H1 (cell line): ENCODE results near the gene CRY1. TPM values are rescaled to one million over a fixed set of nuclear protein-coding genes. Genes with fewer than 3 reads are reported as not detected.

ENCODE experiments used
- CTCF ChIA-PET: fragments of 300-600 bp; sonication (Branson Sonifier 250); formaldehyde crosslinking; loops from one replicate; lab custom pipeline; 2021; ENCODE audit not compliant: partially characterized antibody; lab: Charles Lee
- POLR2A ChIA-PET: fragments of 300-600 bp; sonication (Branson Sonifier 250); formaldehyde crosslinking; loops from one replicate; lab custom pipeline; 2021; ENCODE audit warnings: inconsistent platforms; ENCODE audit not compliant: partially characterized antibody; lab: Charles Lee
- DNase-seq, 2 experiments: peaks; one replicate each; pipeline versions ENCODE4 v3.0.0 to v3.0.0-alpha.2; 2010 to 2022; ENCODE audit warnings: low spot score in 2 of 2, low read depth in 1 of 2, mixed read lengths in 1 of 2
- FAIRE-seq: peaks from 2 replicates; lab custom pipeline; 2011; peaks lifted over from hg19 to GRCh38; lab: Jason Lieb, UNC
- H2AFZ ChIP-seq: 2 replicates; pipeline ENCODE4 v1.8.1; 2012; ENCODE audit warnings: low read length, inconsistent platforms
- H2AK5ac ChIP-seq: 2 replicates; pipeline ENCODE4 v1.6.1; 2013; ENCODE audit warnings: low read depth, low read length
- H2BK120ac ChIP-seq: replicated peaks from 2 replicates; pipeline ENCODE3; 2013; ENCODE audit warnings: low read depth, low read length, inconsistent platforms
- H2BK12ac ChIP-seq: 2 replicates; pipeline ENCODE4 v1.6.1; 2013; ENCODE audit warnings: low read depth, low read length
- H2BK15ac ChIP-seq: 2 replicates; pipeline ENCODE4 v1.6.1; 2013; ENCODE audit warnings: low read length
- H2BK20ac ChIP-seq: 2 replicates; pipeline ENCODE4 v1.6.1; 2013; ENCODE audit warnings: low read length
- H2BK5ac ChIP-seq: 2 replicates; pipeline ENCODE4 v1.6.1; 2013; ENCODE audit warnings: low read depth, low read length
- H3K14ac ChIP-seq: 2 replicates; pipeline ENCODE4 v1.6.1; 2013; ENCODE audit warnings: inconsistent platforms; ENCODE audit not compliant: insufficient read length
- H3K18ac ChIP-seq: 2 replicates; pipeline ENCODE4 v1.6.1; 2013; ENCODE audit warnings: low read length; ENCODE audit errors: extremely low read depth
- H3K23ac ChIP-seq: 2 replicates; pipeline ENCODE4 v1.6.1; 2013; ENCODE audit warnings: inconsistent platforms; ENCODE audit not compliant: insufficient read length
- H3K23me2 ChIP-seq: 2 replicates; pipeline ENCODE4 v1.6.1; 2013; ENCODE audit warnings: low read depth, low read length
- H3K27ac ChIP-seq: 2 replicates; pipeline ENCODE4 v1.6.1; 2011; ENCODE audit warnings: low read depth, low read length, inconsistent platforms
- H3K27me3 ChIP-seq, 4 experiments: replicated peaks in 1 of 4; 1 replicate in 1 of 4; 2 replicates in 3 of 4; pipeline versions ENCODE4 v1.6.1 to v1.8.1; 2011 to 2013; ENCODE audit warnings: low read length in 3 of 4, mild to moderate bottlenecking in 3 of 4, inconsistent platforms in 2 of 4, mixed read lengths in 2 of 4, moderate library complexity in 1 of 4; ENCODE audit not compliant: control insufficient read depth in 3 of 4, insufficient read depth in 3 of 4; ENCODE audit errors: extremely low read depth in 1 of 4
- H3K36me3 ChIP-seq, 4 experiments: 2 replicates each; pipeline versions ENCODE4 v1.6.1 to v1.8.1; 2011 to 2013; ENCODE audit warnings: mild to moderate bottlenecking in 4 of 4, low read length in 3 of 4, moderate library complexity in 2 of 4, control low read depth in 1 of 4, inconsistent platforms in 1 of 4; ENCODE audit not compliant: insufficient read depth in 4 of 4, control insufficient read depth in 2 of 4
- H3K4ac ChIP-seq: replicated peaks from 2 replicates; pipeline ENCODE3; 2013; ENCODE audit warnings: low read length, low read depth, mixed read lengths, inconsistent platforms; ENCODE audit not compliant: insufficient read length
- H3K4me1 ChIP-seq, 4 experiments: replicated peaks in 1 of 4; 1 replicate in 1 of 4; 2 replicates in 3 of 4; pipeline versions ENCODE4 v1.6.1 to v1.8.1; 2011 to 2013; ENCODE audit warnings: low read length in 3 of 4, inconsistent platforms in 2 of 4, mixed read lengths in 1 of 4; ENCODE audit not compliant: insufficient read depth in 4 of 4, control insufficient read depth in 3 of 4
- H3K4me2 ChIP-seq, 2 experiments: 2 replicates each; pipeline versions ENCODE4 v1.6.1 to v1.8.1; 2011 to 2013; ENCODE audit warnings: low read depth in 2 of 2, low read length in 2 of 2, control low read depth in 1 of 2, inconsistent platforms in 1 of 2, mild to moderate bottlenecking in 1 of 2; ENCODE audit not compliant: insufficient read depth in 1 of 2
- H3K4me3 ChIP-seq, 4 experiments: fragments of 200-600, 300-600 bp in 1 of 4; sonication (generic), shearing (Covaris generic), sonication (Bioruptor Twin) in 1 of 4; 2 replicates each; pipeline versions ENCODE4 v1.5.1 to v1.8.1; 2011 to 2016; ENCODE audit warnings: low read length in 4 of 4, low read depth in 3 of 4, control low read depth in 2 of 4, inconsistent platforms in 2 of 4, mild to moderate bottlenecking in 2 of 4, mixed read lengths in 1 of 4, moderate library complexity in 1 of 4; ENCODE audit not compliant: insufficient read depth in 2 of 4; ENCODE audit errors: extremely low read depth in 1 of 4
- H3K56ac ChIP-seq: replicated peaks from 2 replicates; pipeline ENCODE3; 2013; ENCODE audit warnings: low read depth, mild to moderate bottlenecking, mixed read lengths, low read length, inconsistent platforms; ENCODE audit not compliant: insufficient read length
- H3K79me1 ChIP-seq: 2 replicates; pipeline ENCODE4 v1.6.1; 2013; ENCODE audit warnings: low read depth, low read length, control low read depth
- H3K79me2 ChIP-seq, 2 experiments: 2 replicates each; pipeline versions ENCODE4 v1.6.1 to v1.8.1; 2012 to 2013; ENCODE audit warnings: low read length in 2 of 2, mild to moderate bottlenecking in 2 of 2, inconsistent platforms in 1 of 2; ENCODE audit not compliant: insufficient read depth in 2 of 2, control insufficient read depth in 1 of 2
- H3K9ac ChIP-seq, 4 experiments: replicated peaks in 1 of 4; 1 replicate in 1 of 4; 2 replicates in 3 of 4; pipeline versions ENCODE4 v1.6.1 to v1.8.1; 2011 to 2013; ENCODE audit warnings: low read depth in 3 of 4, low read length in 3 of 4, control low read depth in 2 of 4, mild to moderate bottlenecking in 2 of 4, moderate library complexity in 2 of 4, inconsistent platforms in 1 of 4; ENCODE audit errors: extremely low read depth in 1 of 4
- H3K9me3 ChIP-seq, 2 experiments: 2 replicates each; pipeline versions ENCODE4 v1.6.1 to v1.8.1; 2012 to 2013; ENCODE audit warnings: mild to moderate bottlenecking in 2 of 2, moderate library complexity in 2 of 2, control low read depth in 1 of 2, inconsistent platforms in 1 of 2, low read depth in 1 of 2, low read length in 1 of 2, mixed read lengths in 1 of 2; ENCODE audit not compliant: insufficient read depth in 2 of 2
- H4K20me1 ChIP-seq, 2 experiments: replicated peaks in 1 of 2; 2 replicates each; pipeline versions ENCODE3 to v1.8.1; 2011 to 2013; ENCODE audit warnings: inconsistent platforms in 2 of 2, low read length in 2 of 2, mild to moderate bottlenecking in 1 of 2; ENCODE audit not compliant: insufficient read depth in 2 of 2, control insufficient read depth in 1 of 2
- H4K5ac ChIP-seq: 2 replicates; pipeline ENCODE4 v1.6.1; 2013; ENCODE audit warnings: low read length, low read depth, mixed read lengths, inconsistent platforms; ENCODE audit not compliant: insufficient read length
- H4K8ac ChIP-seq: 2 replicates; pipeline ENCODE4 v1.8.0; 2013; ENCODE audit warnings: mild to moderate bottlenecking, moderate library complexity, low read length, inconsistent platforms; ENCODE audit not compliant: insufficient read depth; ENCODE audit errors: extremely low read depth
- H4K91ac ChIP-seq: replicated peaks from 2 replicates; pipeline ENCODE3; 2013; ENCODE audit warnings: low read length, mixed read lengths, inconsistent platforms; ENCODE audit not compliant: insufficient read length
- BRCA1 ChIP-seq: IDR thresholded peaks from 2 replicates; pipeline ENCODE4 v1.6.1; 2012; ENCODE audit warnings: low read depth, low read length, improper control_type of control experiment
- CTCF ChIP-seq, 3 experiments: IDR thresholded peaks; 1 replicate in 2 of 3; 2 replicates in 1 of 3; pipeline versions ENCODE4 v1.5.1 to v1.6.1; 2011; ENCODE audit warnings: low read length in 3 of 3, mild to moderate bottlenecking in 3 of 3, inconsistent platforms in 2 of 3, low read depth in 1 of 3, moderate library complexity in 1 of 3; ENCODE audit not compliant: insufficient read depth in 1 of 3; ENCODE audit errors: control extremely low read depth in 1 of 3
- EGR1 ChIP-seq: IDR thresholded peaks from 2 replicates; pipeline ENCODE4 v1.6.1; 2011; ENCODE audit warnings: low read depth, low read length, borderline replicate concordance
- KDM1A ChIP-seq: fragments of 200-600, 300-600 bp; sonication (generic); IDR thresholded peaks from 2 replicates; pipeline ENCODE4 v1.7.1; 2016; ENCODE audit warnings: mild to moderate bottlenecking, low read length, borderline replicate concordance
- RXRA ChIP-seq: IDR thresholded peaks from 2 replicates; pipeline ENCODE4 v1.6.1; 2011; ENCODE audit warnings: low read depth, mild to moderate bottlenecking, low read length, moderate library complexity; ENCODE audit not compliant: insufficient read depth
- SIN3A ChIP-seq, 2 experiments: IDR thresholded peaks in 1 of 2; conservative IDR thresholded peaks in 1 of 2; 2 replicates each; pipeline ENCODE4 v1.6.1; 2011 to 2012; ENCODE audit warnings: low read length in 2 of 2, improper control_type of control experiment in 1 of 2, low read depth in 1 of 2, mild to moderate bottlenecking in 1 of 2
- SP2 ChIP-seq: IDR thresholded peaks from 2 replicates; pipeline ENCODE4 v1.6.1; 2012; ENCODE audit warnings: mild to moderate bottlenecking, low read length, inconsistent platforms
- TEAD4 ChIP-seq: IDR thresholded peaks from 2 replicates; pipeline ENCODE4 v1.6.1; 2012; ENCODE audit warnings: low read depth, low read length, inconsistent platforms, mixed read lengths
- YY1 ChIP-seq: IDR thresholded peaks from 2 replicates; pipeline ENCODE4 v1.6.1; 2011; ENCODE audit warnings: low read depth, mild to moderate bottlenecking, low read length
- WGBS, 2 experiments: shearing (Covaris generic) in 1 of 2; methylation state at CpG; one replicate each; pipeline versions ENCODE4 v1.1.6 to v1.1.7; 2013 to 2015; ENCODE audit warnings: low lambda C conversion rate in 2 of 2, mixed read lengths in 2 of 2, inconsistent platforms in 1 of 2, low coverage in 1 of 2, missing lambda C conversion rate in 1 of 2; ENCODE audit not compliant: insufficient replicate concordance in 2 of 2, insufficient coverage in 1 of 2, insufficient read length in 1 of 2; ENCODE audit errors: extremely low coverage in 1 of 2, missing lambda C conversion rate in 1 of 2; 5-methylcytosine and 5-hydroxymethylcytosine counted together
- polyA plus RNA-seq, 7 experiments: library from polyadenylated mRNA; depleted of rRNA in 3 of 7; stranded (reverse) in 5 of 7; unstranded in 2 of 7; fragments of >200 nt in 5 of 7; fragments of 200-250 nt in 2 of 7; gene quantifications; 1 replicate in 5 of 7; 2 replicates in 1 of 7; 4 replicates in 1 of 7; pipeline versions ENCODE4 v1.2.1 to v1.2.3, GENCODE V29; 2011 to 2013; ENCODE audit warnings: missing spikeins in 2 of 7, mixed read lengths in 2 of 7
- total RNA-seq: library from RNA; stranded (reverse); fragmentation: NEBNext Ultra II Directional; extraction: Animal tissue kit (Norgen Biotek cat#: 25700); gene quantifications from 2 replicates; pipeline ENCODE4 v1.2.1, GENCODE V29; 2021

CRY1 gene
- total and polyA plus RNA-seq, 2 of the 8 experiments (the other 6 are each of a cell fraction or from before 2014, with no cell fraction given), result 13.6 to 25.1 TPM

- Histone ChIP-seq H3K56ac (no peak overlapping the region), H2BK12ac (no peak overlapping the region), H3K27me3 (no peaks in the 10 kb centered on the region), H2BK15ac (no peak overlapping the region), H3K4me3 (no peak overlapping the region), H3K9ac (no peak overlapping the region), H3K14ac (no peak overlapping the region), H3K23me2 (peaks cover 2% of the 10 kb centered on the region; the same call in 1 of the 2 replicates), H4K20me1 (no peaks in the 10 kb centered on the region), H2BK5ac (no peak overlapping the region), H4K91ac (no peak overlapping the region), H3K18ac (no peak overlapping the region), H4K8ac (no peak overlapping the region), H2BK20ac (no peak overlapping the region), H3K4me2 (no peak overlapping the region), H3K79me1 (peaks cover 5% of the 10 kb centered on the region; the same call in 1 of the 2 replicates), H3K9me3 (no peaks in the 10 kb centered on the region), H2AK5ac (no peak overlapping the region), H4K5ac (no peak overlapping the region), H3K79me2 (peaks cover 10 to 59% of the 10 kb centered on the region in 2 experiments; a peak in 3 of 4 replicates), H3K4ac (no peak overlapping the region), H2BK120ac (no peak overlapping the region), H3K23ac (no peak overlapping the region), H2AFZ (no peak overlapping the region), H3K4me1 (no peaks in the 10 kb centered on the region; a peak in 1 of 7 replicates), H3K36me3 (peaks cover 0 to 4% (median 0%) of the 10 kb centered on the region in 4 experiments; a peak in 3 of 8 replicates), H3K27ac (no peak overlapping the region)
- DNase-seq, result no peak
- ChIA-PET POLR2A (interaction anchor here (1.2 kb wide), 1 partner anchor 8 kb away, joined by 3 read pairs; no protein-coding TSS in a partner anchor), CTCF (interaction anchor here (0.6 to 1.4 kb wide), 4 partner anchors 8 to 1699 kb away, joined by 3 to 4 read pairs (median 3); no protein-coding TSS in a partner anchor)
- no peak for FAIRE-seq
- TF ChIP-seq SP2 (no peak), SIN3A (conservative IDR thresholded peaks at IDR 0.05 in 1 of 2, IDR thresholded peaks at IDR 0.05 in 1 of 2; ENCODE audit: low read depth in 1 of 2, low read length in 2 of 2) (no peak), YY1 (no peak), EGR1 (no peak), TEAD4 (no peak), KDM1A (no peak), CTCF (IDR thresholded peaks at IDR 0.05; ENCODE audit: control extremely low read depth in 1 of 3, insufficient read depth in 1 of 3, low read depth in 1 of 3, low read length in 3 of 3) (no peak), BRCA1 (no peak), RXRA (no peak)
- WGBS, 2 experiments, result 90% methylated on average over 3 of the region's 3 CpGs; no CpG with 5 or more reads in 1 of the 2 experiments
Measured at GRCh38 chr12:107086314-107086713, 7.0 kb downstream of the CRY1 start.
